ENCODE results near the gene PHTF1. TPM values are rescaled to one million over a fixed set of nuclear protein-coding genes. Genes with fewer than 3 reads are reported as not detected.

PHTF1 gene
- total and polyA plus RNA-seq, 10 of the 15 experiments (the other 5 are each of a cell fraction or from before 2014, with no cell fraction given), result 7.8 to 37.6 (median 24.1) TPM

- TF ChIP-seq RAD51 (IDR thresholded peaks at IDR 0.05), result no peak
- TF ChIP-seq BHLHE40 (IDR thresholded peaks at IDR 0.05; ENCODE audit: borderline replicate concordance in 1 of 2, low read depth in 2 of 2, low read length in 1 of 2), result no peak
- no peak for TF ChIP-seq ATF7 (IDR thresholded peaks at IDR 0.05; ENCODE audit: low read depth)
- no peak for TF ChIP-seq IRF3 (IDR thresholded peaks at IDR 0.05)
- TF ChIP-seq EZH2 (IDR thresholded peaks at IDR 0.05; ENCODE audit: borderline replicate concordance, control insufficient read depth, low read depth, low read length), result no peak
- TF ChIP-seq IKZF2 (IDR thresholded peaks at IDR 0.05), result no peak
- TF ChIP-seq KDM1A (IDR thresholded peaks at IDR 0.05; ENCODE audit: borderline replicate concordance), result no peak
- no peak for TF ChIP-seq ASH2L (IDR thresholded peaks at IDR 0.05; ENCODE audit: borderline replicate concordance, low read depth)
- no peak for TF ChIP-seq SP1 (IDR thresholded peaks at IDR 0.05; ENCODE audit: low read depth, low read length)
- no peak for TF ChIP-seq DPF2 (IDR thresholded peaks at IDR 0.05)
- TF ChIP-seq NR2C2 (IDR thresholded peaks at IDR 0.05; ENCODE audit: borderline replicate concordance, control insufficient read depth, insufficient read length, low read depth), result no peak
- TF ChIP-seq, protein P1, sequence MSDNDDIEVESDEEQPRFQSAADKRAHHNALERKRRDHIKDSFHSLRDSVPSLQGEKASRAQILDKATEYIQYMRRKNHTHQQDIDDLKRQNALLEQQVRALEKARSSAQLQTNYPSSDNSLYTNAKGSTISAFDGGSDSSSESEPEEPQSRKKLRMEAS (IDR thresholded peaks at IDR 0.05; ENCODE audit: low read depth, low read length), result no peak
- TF ChIP-seq ZNF384 (IDR thresholded peaks at IDR 0.05; ENCODE audit: borderline replicate concordance, low read depth, low read length), result no peak
- Histone ChIP-seq H3K9me3 (replicated peaks; ENCODE audit: control insufficient read depth, insufficient read depth, low read length) (no peaks in the 10 kb centered on the region), H3K36me3 (ENCODE audit: control insufficient read depth in 2 of 2, insufficient read depth in 2 of 2, low read length in 1 of 2) (no peaks in the 10 kb centered on the region), H3K79me2 (ENCODE audit: control insufficient read depth, insufficient read depth, low read length) (no peaks in the 10 kb centered on the region), H3K27me3 (replicated peaks in 1 of 2; ENCODE audit: control insufficient read depth in 2 of 2, insufficient read depth in 2 of 2, low read length in 1 of 2) (no peaks in the 10 kb centered on the region), H2AFZ (ENCODE audit: control insufficient read depth, low read depth, low read length) (no peak overlapping the region), H3K4me3 (no peak overlapping the region), H3K9ac (ENCODE audit: control insufficient read depth, insufficient read depth, low read length) (no peak overlapping the region), H3K4me1 (ENCODE audit: control insufficient read depth, insufficient read depth, low read length) (no peaks in the 10 kb centered on the region), H4K20me1 (ENCODE audit: control insufficient read depth, insufficient read depth) (no peaks in the 10 kb centered on the region), H3K27ac (ENCODE audit: control insufficient read depth, insufficient read depth) (no peak overlapping the region), H3K4me2 (ENCODE audit: control insufficient read depth, insufficient read depth) (no peak overlapping the region)
- intact Hi-C loops (cut with micrococcal nuclease; ENCODE audit: unreplicated experiment), result no loop called here
- no TSS peak for BruUV-seq (replicated peaks)
- FAIRE-seq (no peak), ATAC-seq (no peak), DNase-seq (ENCODE audit: low read depth, low spot score) (no peak)
- 96% methylated on average over 6 of the region's 6 CpGs for whole genome bisulfite sequencing (ENCODE audit: insufficient coverage, insufficient replicate concordance, low lambda C conversion rate, missing lambda C conversion rate)
- in situ Hi-C loops (cut with MboI), result loop anchor here (5.0 kb wide), 1 partner anchor 542 kb away; no protein-coding TSS in a partner anchor
- RAD21 ChIA-PET (ENCODE audit: unreplicated experiment), result no interaction called here
- CTCF ChIA-PET, result no interaction called here
- SMC1A ChIA-PET (ENCODE audit: uncharacterized antibody, unreplicated experiment), result no interaction called here
- POLR2A ChIA-PET, result interaction anchor here (0.7 kb wide), 1 partner anchor 127 kb away, joined by 4 read pairs; no protein-coding TSS in a partner anchor
Observed at GRCh38 chr1:113684153-113684541, 75.1 kb downstream of the PHTF1 start.
